IPS-18a (cell line): Measurements from ENCODE around the gene PRSS33.

Source experiments
- H3K27ac ChIP-seq: one replicate; pipeline ENCODE4 v1.5.1; 2013; ENCODE audit warnings: low read length
- H3K27me3 ChIP-seq: one replicate; pipeline ENCODE4 v1.6.1; 2013; ENCODE audit warnings: mild to moderate bottlenecking, low read length; ENCODE audit not compliant: control insufficient read depth, insufficient read depth
- H3K36me3 ChIP-seq: one replicate; pipeline ENCODE4 v1.6.1; 2013; ENCODE audit warnings: low read depth, low read length; ENCODE audit not compliant: control insufficient read depth
- H3K4me1 ChIP-seq: one replicate; pipeline ENCODE4 v1.6.1; 2013; ENCODE audit warnings: low read depth, low read length; ENCODE audit not compliant: control insufficient read depth
- H3K4me3 ChIP-seq: one replicate; pipeline ENCODE4 v1.5.1; 2013; ENCODE audit warnings: low read length
- H3K9ac ChIP-seq: one replicate; pipeline ENCODE4 v1.6.1; 2013; ENCODE audit warnings: mild to moderate bottlenecking, low read length, moderate library complexity
- H3K9me3 ChIP-seq: one replicate; pipeline ENCODE4 v1.6.1; 2013; ENCODE audit warnings: low read depth, low read length; ENCODE audit not compliant: control insufficient read depth

Gene PRSS33

GRCh38 chr16:2827831-2828520 lies 40.6 kb upstream of the PRSS33 start:
- Histone ChIP-seq H3K36me3 (no peaks in the 10 kb centered on the region), H3K9ac (no peak overlapping the region), H3K9me3 (no peaks in the 10 kb centered on the region), H3K4me3 (no peak overlapping the region), H3K27me3 (no peaks in the 10 kb centered on the region), H3K4me1 (no peaks in the 10 kb centered on the region), H3K27ac (no peak overlapping the region)

- Histone ChIP-seq H3K36me3 (no peaks in the 10 kb centered on the region), H3K27me3 (no peaks in the 10 kb centered on the region), H3K27ac (no peak overlapping the region), H3K9ac (no peak overlapping the region), H3K4me3 (no peak overlapping the region), H3K4me1 (no peaks in the 10 kb centered on the region), H3K9me3 (no peaks in the 10 kb centered on the region)
Measured at GRCh38 chr16:2827374-2827791, 40.0 kb upstream of the PRSS33 start.

- Histone ChIP-seq H3K27ac (no peak overlapping the region), H3K9ac (no peak overlapping the region), H3K27me3 (no peaks in the 10 kb centered on the region), H3K9me3 (no peaks in the 10 kb centered on the region), H3K4me3 (no peak overlapping the region), H3K4me1 (no peaks in the 10 kb centered on the region), H3K36me3 (no peaks in the 10 kb centered on the region)
Measured at GRCh38 chr16:2826591-2827373, 39.4 kb upstream of the PRSS33 start.

- Histone ChIP-seq H3K36me3 (no peaks in the 10 kb centered on the region), H3K9ac (no peak overlapping the region), H3K27me3 (no peaks in the 10 kb centered on the region), H3K9me3 (no peaks in the 10 kb centered on the region), H3K4me1 (no peaks in the 10 kb centered on the region), H3K27ac (no peak overlapping the region), H3K4me3 (no peak overlapping the region)
Measured at GRCh38 chr16:2825906-2826305, 38.5 kb upstream of the PRSS33 start.

- Histone ChIP-seq H3K27me3 (no peaks in the 10 kb centered on the region), H3K9ac (no peak overlapping the region), H3K27ac (no peak overlapping the region), H3K9me3 (no peaks in the 10 kb centered on the region), H3K4me3 (no peak overlapping the region), H3K36me3 (no peaks in the 10 kb centered on the region), H3K4me1 (no peaks in the 10 kb centered on the region)
Measured at GRCh38 chr16:2825049-2825742, 37.8 kb upstream of the PRSS33 start.

GRCh38 chr16:2824626-2825025 lies 37.3 kb upstream of the PRSS33 start:
- Histone ChIP-seq H3K27ac (no peak overlapping the region), H3K27me3 (no peaks in the 10 kb centered on the region), H3K9me3 (no peaks in the 10 kb centered on the region)

GRCh38 chr16:2822496-2822895 lies 35.1 kb upstream of the PRSS33 start:
- Histone ChIP-seq H3K36me3 (no peaks in the 10 kb centered on the region), H3K9ac (no peak overlapping the region), H3K4me1 (no peaks in the 10 kb centered on the region), H3K27me3 (no peaks in the 10 kb centered on the region), H3K4me3 (no peak overlapping the region), H3K27ac (no peak overlapping the region), H3K9me3 (no peaks in the 10 kb centered on the region)

More at GRCh38 chr16:2824626-2825025, 37.3 kb upstream of the PRSS33 start:
- Histone ChIP-seq H3K36me3 (no peaks in the 10 kb centered on the region), H3K4me3 (no peak overlapping the region), H3K4me1 (no peaks in the 10 kb centered on the region), H3K9ac (no peak overlapping the region)

- Histone ChIP-seq H3K27ac (no peak overlapping the region), H3K4me1 (no peaks in the 10 kb centered on the region), H3K9ac (no peak overlapping the region), H3K4me3 (no peak overlapping the region), H3K27me3 (no peaks in the 10 kb centered on the region), H3K9me3 (no peaks in the 10 kb centered on the region), H3K36me3 (no peaks in the 10 kb centered on the region)
Measured at GRCh38 chr16:2822158-2822495, 34.8 kb upstream of the PRSS33 start.

- Histone ChIP-seq H3K9ac (no peak overlapping the region), H3K9me3 (no peaks in the 10 kb centered on the region), H3K27ac (no peak overlapping the region), H3K36me3 (no peaks in the 10 kb centered on the region), H3K4me3 (no peak overlapping the region), H3K4me1 (no peaks in the 10 kb centered on the region), H3K27me3 (no peaks in the 10 kb centered on the region)
Measured at GRCh38 chr16:2821487-2822157, 34.3 kb upstream of the PRSS33 start.

- no peaks in the 10 kb centered on the region for H3K4me1 ChIP-seq
- no peaks in the 10 kb centered on the region for H3K27me3 ChIP-seq
- no peak overlapping the region for H3K9ac ChIP-seq
- no peaks in the 10 kb centered on the region for H3K9me3 ChIP-seq
- H3K4me3 ChIP-seq: no peak overlapping the region
- H3K27ac ChIP-seq: no peak overlapping the region
- no peaks in the 10 kb centered on the region for H3K36me3 ChIP-seq
Measured at GRCh38 chr16:2820836-2821486, 33.6 kb upstream of the PRSS33 start.
